Measurements from ENCODE around the gene RHCG.

The RHCG gene

DNA sequence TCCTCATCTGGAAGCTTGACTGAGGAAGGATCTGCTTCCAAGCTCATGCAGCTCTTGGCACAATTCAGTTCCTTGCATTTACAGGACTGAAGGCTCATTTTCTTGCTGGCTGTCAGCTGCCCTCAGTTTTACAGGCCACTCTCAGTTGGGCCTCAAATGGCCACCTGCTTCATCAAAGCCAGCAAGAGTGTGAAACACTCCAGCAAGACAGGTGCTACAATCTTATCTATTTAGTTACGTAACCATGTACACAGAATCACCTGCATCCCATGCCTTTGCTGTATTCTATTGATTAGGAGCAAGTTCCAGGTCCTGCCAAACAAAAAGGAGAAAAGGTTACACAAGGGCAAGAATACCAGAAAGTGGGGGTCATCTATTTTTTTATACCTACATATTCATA lies 40.8 kb downstream of the RHCG start:
- Histone ChIP-seq H3K4me1 (ENCODE audit: control insufficient read depth, insufficient read depth, low read length) (peaks cover 4% of the 10 kb centered on the region; the same call in 1 of the 2 replicates), H3K9me3 (ENCODE audit: control insufficient read depth, insufficient read depth, low read length) (no peaks in the 10 kb centered on the region), H3K27me3 (ENCODE audit: control insufficient read depth, insufficient read depth, low read length) (peaks cover 50% of the 10 kb centered on the region)

DNA sequence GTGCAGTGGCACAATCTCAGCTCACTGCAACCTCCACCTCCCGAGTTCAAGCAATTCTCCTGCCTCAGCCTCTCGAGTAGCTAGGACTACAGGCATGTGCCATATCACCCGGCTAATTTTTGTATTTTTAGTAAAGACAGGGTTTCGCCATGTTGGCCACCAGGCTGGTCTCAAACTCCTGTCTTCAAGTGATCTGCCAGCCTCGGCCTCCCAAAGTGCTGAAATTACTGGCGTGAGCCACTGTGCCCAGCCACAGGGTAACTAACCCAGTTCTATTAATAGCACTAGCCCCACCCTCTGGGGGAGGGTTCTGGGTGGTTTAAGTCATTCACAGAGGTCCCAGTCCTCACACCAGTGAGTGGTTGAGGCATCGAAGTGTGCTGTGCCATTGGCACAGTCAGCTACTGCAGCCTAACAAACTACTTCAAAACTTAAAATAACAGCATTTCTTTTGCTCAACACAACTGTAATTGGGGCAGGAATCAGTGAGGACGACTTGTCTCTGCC lies 44.0 kb downstream of the RHCG start:
- peaks cover 34% of the 10 kb centered on the region for H3K27me3 ChIP-seq (ENCODE audit: control insufficient read depth, insufficient read depth, low read length)

More for the DNA sequence above, 40.8 kb downstream of the RHCG start:
- Histone ChIP-seq H3K36me3 (ENCODE audit: control insufficient read depth, insufficient read depth, low read length) (no peaks in the 10 kb centered on the region), H3K9ac (ENCODE audit: low read depth, low read length) (no peak overlapping the region), H3K4me3 (ENCODE audit: low read depth, low read length) (no peak overlapping the region), H3K27ac (ENCODE audit: low read depth, low read length) (no peak overlapping the region)

DNA sequence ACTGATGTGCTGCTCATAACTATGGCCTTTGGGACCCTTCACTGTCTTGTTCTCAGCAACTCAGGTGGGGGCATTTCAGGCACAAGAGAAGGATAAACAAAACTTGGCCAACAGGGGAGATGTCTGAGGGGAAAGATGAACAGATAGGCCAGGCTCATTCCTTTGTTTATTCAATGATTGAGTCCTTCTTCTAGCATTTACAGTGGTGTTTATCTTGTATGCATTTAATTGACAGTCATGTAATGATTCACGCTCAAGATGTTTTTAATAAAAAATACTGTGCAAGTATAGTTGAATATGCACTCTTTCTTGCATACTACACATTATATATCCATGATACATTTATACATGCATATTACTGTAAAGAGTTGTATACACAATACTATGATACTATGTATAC lies 44.5 kb downstream of the RHCG start:
- Histone ChIP-seq H3K4me1 (ENCODE audit: control insufficient read depth, insufficient read depth, low read length) (peaks cover 12% of the 10 kb centered on the region; the same call in 1 of the 2 replicates), H3K4me3 (ENCODE audit: low read depth, low read length) (no peak overlapping the region), H3K36me3 (ENCODE audit: control insufficient read depth, insufficient read depth, low read length) (no peaks in the 10 kb centered on the region), H3K9me3 (ENCODE audit: control insufficient read depth, insufficient read depth, low read length) (no peaks in the 10 kb centered on the region), H3K27me3 (ENCODE audit: control insufficient read depth, insufficient read depth, low read length) (peaks cover 35% of the 10 kb centered on the region), H3K27ac (ENCODE audit: low read depth, low read length) (no peak overlapping the region), H3K9ac (ENCODE audit: low read depth, low read length) (no peak overlapping the region)

More for the DNA sequence above, 44.0 kb downstream of the RHCG start:
- no peak overlapping the region for H3K27ac ChIP-seq (ENCODE audit: low read depth, low read length)
- H3K4me1 ChIP-seq (ENCODE audit: control insufficient read depth, insufficient read depth, low read length) = peaks cover 12% of the 10 kb centered on the region; the same call in 1 of the 2 replicates
- no peak overlapping the region for H3K4me3 ChIP-seq (ENCODE audit: low read depth, low read length)
- H3K9me3 ChIP-seq (ENCODE audit: control insufficient read depth, insufficient read depth, low read length) = no peaks in the 10 kb centered on the region
- no peak overlapping the region for H3K9ac ChIP-seq (ENCODE audit: low read depth, low read length)
- no peaks in the 10 kb centered on the region for H3K36me3 ChIP-seq (ENCODE audit: control insufficient read depth, insufficient read depth, low read length)

DNA sequence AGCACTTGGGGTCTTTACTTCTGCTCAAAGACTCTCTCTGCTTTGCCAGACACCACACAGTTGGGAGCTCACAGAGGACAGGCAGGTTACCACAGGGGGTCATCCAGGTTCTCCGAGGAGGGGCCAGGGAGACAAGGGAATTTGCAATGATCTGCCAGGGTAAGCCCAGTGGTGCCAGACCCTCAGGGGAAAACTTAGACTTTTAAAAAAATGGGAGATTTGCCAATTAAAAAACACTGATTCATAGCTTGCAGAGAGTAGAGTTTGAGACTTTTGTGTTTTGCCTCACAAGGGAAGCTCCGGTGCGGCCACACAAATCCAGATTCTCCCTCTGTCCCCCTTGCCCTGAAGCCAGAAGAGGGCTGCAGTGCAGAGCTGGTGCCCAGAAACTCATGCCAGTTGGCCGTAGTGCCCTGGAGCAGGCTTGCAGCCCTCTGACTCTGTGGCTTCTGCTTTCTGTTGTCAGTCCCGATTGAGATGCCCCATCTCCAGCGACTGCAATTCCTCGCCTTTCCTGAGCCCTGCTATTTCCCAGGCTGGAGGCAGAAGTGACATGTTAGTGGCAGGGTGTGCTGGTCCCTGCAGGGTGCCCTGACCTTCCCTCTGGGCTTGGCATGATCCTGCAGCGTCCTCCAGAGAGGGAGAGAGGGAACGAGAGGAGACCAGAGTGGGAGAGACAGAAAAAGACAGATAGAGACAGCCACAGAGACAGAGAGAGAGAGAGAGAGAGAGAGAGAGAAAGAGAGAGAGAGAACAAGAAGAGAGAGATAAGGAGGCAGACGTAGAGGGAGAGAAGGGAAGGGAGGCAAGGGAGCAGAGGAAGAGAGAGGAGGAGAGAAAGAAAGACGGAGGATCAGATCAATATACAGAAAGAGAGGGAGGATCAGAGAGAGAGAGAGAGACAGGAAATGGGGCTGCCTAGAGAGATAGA lies 46.0 kb downstream of the RHCG start:
- no peak overlapping the region for H3K4me3 ChIP-seq (ENCODE audit: low read depth, low read length)
- no peak overlapping the region for H3K9ac ChIP-seq (ENCODE audit: low read depth, low read length)
- peaks cover 38% of the 10 kb centered on the region for H3K27me3 ChIP-seq (ENCODE audit: control insufficient read depth, insufficient read depth, low read length)
- H3K4me1 ChIP-seq (ENCODE audit: control insufficient read depth, insufficient read depth, low read length) = peaks cover 12% of the 10 kb centered on the region; the same call in 1 of the 2 replicates
- no peaks in the 10 kb centered on the region for H3K9me3 ChIP-seq (ENCODE audit: control insufficient read depth, insufficient read depth, low read length)
- no peak overlapping the region for H3K27ac ChIP-seq (ENCODE audit: low read depth, low read length)
- H3K36me3 ChIP-seq (ENCODE audit: control insufficient read depth, insufficient read depth, low read length) = no peaks in the 10 kb centered on the region

DNA sequence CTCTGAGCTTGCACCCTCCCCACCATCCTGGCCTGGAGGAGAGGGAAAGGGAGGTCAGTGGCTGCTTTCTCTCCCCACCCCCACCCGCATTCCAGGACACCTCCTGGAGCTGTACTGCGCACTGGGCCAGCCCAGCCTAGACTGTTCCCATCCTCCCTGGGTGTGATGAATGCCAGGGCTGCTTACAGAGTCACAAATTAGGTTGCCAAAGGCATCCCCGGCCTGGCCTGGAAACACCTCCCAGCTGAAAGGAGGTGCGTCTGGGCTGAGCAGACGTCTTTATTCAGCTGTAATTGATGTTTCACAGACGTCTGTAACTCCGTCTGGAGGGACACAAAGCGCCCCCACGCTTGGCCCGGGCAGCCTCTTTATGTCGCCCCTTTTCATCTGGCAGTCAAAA lies 47.6 kb downstream of the RHCG start:
- H3K9me3 ChIP-seq (ENCODE audit: control insufficient read depth, insufficient read depth, low read length) = no peaks in the 10 kb centered on the region
- peaks cover 24% of the 10 kb centered on the region for H3K4me1 ChIP-seq (ENCODE audit: control insufficient read depth, insufficient read depth, low read length)
- H3K9ac ChIP-seq (ENCODE audit: low read depth, low read length) = no peak overlapping the region
- peaks cover 30% of the 10 kb centered on the region; the same call in 1 of the 2 replicates for H3K27me3 ChIP-seq (ENCODE audit: control insufficient read depth, insufficient read depth, low read length)
- no peak overlapping the region for H3K27ac ChIP-seq (ENCODE audit: low read depth, low read length)
- H3K4me3 ChIP-seq (ENCODE audit: low read depth, low read length) = no peak overlapping the region
- no peaks in the 10 kb centered on the region for H3K36me3 ChIP-seq (ENCODE audit: control insufficient read depth, insufficient read depth, low read length)

DNA sequence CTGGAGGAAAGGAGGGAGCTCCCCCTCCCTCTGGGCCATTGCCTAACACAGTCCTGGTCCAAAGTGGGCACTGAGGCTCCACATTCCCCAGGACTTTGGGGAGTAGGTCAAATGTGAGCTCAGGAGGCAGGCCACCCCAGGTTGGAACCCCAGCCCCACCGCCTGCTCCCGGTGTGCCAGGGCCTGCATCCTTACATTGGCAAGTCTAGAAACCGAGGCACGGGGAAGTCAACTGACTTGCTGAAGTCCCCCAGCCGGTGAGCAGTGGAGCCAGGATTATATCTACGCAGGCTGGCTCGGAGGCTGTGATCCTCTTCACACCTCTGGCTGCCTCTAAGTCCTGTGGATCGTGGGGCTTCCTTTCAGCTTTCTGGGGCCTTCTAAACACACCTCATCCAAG lies 48.7 kb downstream of the RHCG start:
- no peak overlapping the region for H3K27ac ChIP-seq (ENCODE audit: low read depth, low read length)
- H3K4me3 ChIP-seq (ENCODE audit: low read depth, low read length) = no peak overlapping the region
- peaks cover 35% of the 10 kb centered on the region; the same call in 1 of the 2 replicates for H3K27me3 ChIP-seq (ENCODE audit: control insufficient read depth, insufficient read depth, low read length)
- H3K36me3 ChIP-seq (ENCODE audit: control insufficient read depth, insufficient read depth, low read length) = no peaks in the 10 kb centered on the region
- H3K4me1 ChIP-seq (ENCODE audit: control insufficient read depth, insufficient read depth, low read length) = peaks cover 24% of the 10 kb centered on the region
- no peaks in the 10 kb centered on the region for H3K9me3 ChIP-seq (ENCODE audit: control insufficient read depth, insufficient read depth, low read length)
- H3K9ac ChIP-seq (ENCODE audit: low read depth, low read length) = no peak overlapping the region

DNA sequence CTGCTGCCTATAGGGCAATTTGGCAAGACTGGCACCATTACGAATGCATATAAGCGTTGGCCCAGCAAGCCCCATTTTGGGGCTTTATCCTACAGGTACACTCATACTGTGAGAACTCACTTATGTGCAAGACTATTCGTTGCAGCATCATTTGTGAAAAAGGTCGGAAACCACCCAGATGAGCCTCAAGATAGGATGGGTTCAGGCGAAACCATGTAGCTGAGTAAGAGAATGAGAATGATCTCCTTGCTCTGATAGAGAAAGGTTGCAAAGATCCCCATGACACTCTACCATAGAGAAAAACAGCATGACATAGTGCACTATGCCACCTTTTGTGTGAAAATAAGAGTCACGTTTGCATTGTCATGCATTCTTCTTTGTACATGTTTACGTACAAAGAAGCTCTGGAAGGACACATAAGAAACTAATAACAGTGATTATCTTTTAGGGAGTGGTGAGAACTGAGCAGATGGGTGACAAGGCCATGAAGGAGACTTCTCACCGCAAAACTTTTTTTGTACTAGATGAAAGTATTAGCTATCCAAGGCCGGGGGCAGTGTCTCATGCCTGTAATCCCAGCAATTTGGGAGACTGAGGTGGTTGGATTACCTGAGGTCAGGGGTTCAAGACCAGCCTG lies 50.0 kb downstream of the RHCG start:
- Histone ChIP-seq H3K4me3 (ENCODE audit: low read depth, low read length) (no peak overlapping the region), H3K36me3 (ENCODE audit: control insufficient read depth, insufficient read depth, low read length) (no peaks in the 10 kb centered on the region), H3K4me1 (ENCODE audit: control insufficient read depth, insufficient read depth, low read length) (peaks cover 24% of the 10 kb centered on the region), H3K9ac (ENCODE audit: low read depth, low read length) (no peak overlapping the region), H3K27me3 (ENCODE audit: control insufficient read depth, insufficient read depth, low read length) (peaks cover 33% of the 10 kb centered on the region; the same call in 1 of the 2 replicates), H3K27ac (ENCODE audit: low read depth, low read length) (no peak overlapping the region), H3K9me3 (ENCODE audit: control insufficient read depth, insufficient read depth, low read length) (no peaks in the 10 kb centered on the region)

DNA sequence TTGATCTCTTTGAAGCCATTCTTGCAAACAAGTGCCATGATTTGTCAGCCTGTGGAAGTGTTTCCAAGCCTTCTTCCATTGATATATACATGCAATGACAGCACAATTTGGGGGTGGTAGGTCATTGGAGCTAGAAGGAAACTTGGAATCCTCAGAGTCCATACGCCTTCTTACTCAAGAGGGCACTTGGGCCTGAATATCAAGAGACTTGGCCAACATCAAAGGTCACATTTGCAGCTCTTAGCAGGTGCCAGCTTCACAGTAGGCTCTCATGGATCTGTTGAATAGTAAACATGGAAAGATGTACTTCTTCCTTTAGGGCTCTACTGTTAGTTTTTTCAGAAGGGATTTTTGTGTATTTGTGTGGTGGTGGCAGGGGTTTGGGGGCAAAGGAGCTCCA lies 50.9 kb downstream of the RHCG start:
- H3K36me3 ChIP-seq (ENCODE audit: control insufficient read depth, insufficient read depth, low read length) = no peaks in the 10 kb centered on the region
- H3K27me3 ChIP-seq (ENCODE audit: control insufficient read depth, insufficient read depth, low read length) = peaks cover 29% of the 10 kb centered on the region; the same call in 1 of the 2 replicates
- peaks cover 24% of the 10 kb centered on the region for H3K4me1 ChIP-seq (ENCODE audit: control insufficient read depth, insufficient read depth, low read length)
- no peaks in the 10 kb centered on the region for H3K9me3 ChIP-seq (ENCODE audit: control insufficient read depth, insufficient read depth, low read length)
- H3K4me3 ChIP-seq (ENCODE audit: low read depth, low read length) = no peak overlapping the region
- no peak overlapping the region for H3K9ac ChIP-seq (ENCODE audit: low read depth, low read length)
- no peak overlapping the region for H3K27ac ChIP-seq (ENCODE audit: low read depth, low read length)

DNA sequence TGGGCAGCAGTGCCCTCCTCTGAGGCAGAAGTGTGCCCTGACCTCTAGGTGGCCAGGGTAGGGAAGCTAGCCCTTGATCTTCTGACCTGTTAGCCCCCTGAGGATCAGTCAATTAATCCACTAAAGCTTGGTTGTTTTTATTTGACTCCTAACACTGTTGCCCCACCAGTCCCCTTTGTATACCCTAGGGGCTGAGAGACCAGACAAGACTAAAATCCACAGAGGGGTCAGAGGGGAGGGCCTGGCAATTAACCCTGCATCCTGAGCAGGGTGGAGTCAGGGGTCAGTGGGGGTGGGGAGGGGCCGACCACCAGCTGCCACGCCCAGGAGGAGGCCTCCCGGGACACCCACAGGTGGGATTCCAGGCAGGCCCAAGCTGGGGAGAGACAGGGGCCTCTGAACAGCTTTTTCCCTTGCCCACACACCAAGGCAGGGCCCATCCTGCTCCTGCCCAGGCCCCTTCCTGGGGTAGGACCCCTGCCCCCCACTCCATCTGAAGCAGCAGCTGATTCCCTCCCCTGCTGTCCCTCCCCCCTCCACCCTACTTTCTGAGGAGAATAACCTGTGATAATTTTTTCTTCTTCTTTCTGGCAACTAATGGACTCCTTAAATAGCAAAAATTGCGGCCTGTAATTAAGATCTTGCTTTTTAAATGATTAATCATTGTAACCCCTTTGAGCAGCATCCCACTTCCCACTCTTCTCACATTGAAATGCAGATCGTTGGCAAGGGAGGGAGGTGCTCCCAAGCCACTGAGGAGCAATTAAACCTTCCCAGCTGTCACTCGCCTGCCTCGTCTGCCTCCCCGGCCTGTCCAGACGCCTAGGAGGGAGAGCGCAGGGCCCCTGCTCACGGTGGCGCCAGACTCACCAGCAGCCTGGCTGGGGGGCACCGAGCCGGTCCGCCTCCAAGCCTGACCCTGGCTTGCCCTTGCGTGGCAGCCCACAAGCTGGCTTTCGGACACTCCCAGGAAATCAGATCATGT lies 51.9 kb downstream of the RHCG start:
- H3K36me3 ChIP-seq (ENCODE audit: control insufficient read depth, insufficient read depth, low read length) = no peaks in the 10 kb centered on the region
- H3K4me1 ChIP-seq (ENCODE audit: control insufficient read depth, insufficient read depth, low read length) = peaks cover 24% of the 10 kb centered on the region
- peaks cover 33% of the 10 kb centered on the region; the same call in 1 of the 2 replicates for H3K27me3 ChIP-seq (ENCODE audit: control insufficient read depth, insufficient read depth, low read length)
- H3K27ac ChIP-seq (ENCODE audit: low read depth, low read length) = no peak overlapping the region
- no peak overlapping the region for H3K4me3 ChIP-seq (ENCODE audit: low read depth, low read length)
- no peaks in the 10 kb centered on the region for H3K9me3 ChIP-seq (ENCODE audit: control insufficient read depth, insufficient read depth, low read length)
- no peak overlapping the region for H3K9ac ChIP-seq (ENCODE audit: low read depth, low read length)

DNA sequence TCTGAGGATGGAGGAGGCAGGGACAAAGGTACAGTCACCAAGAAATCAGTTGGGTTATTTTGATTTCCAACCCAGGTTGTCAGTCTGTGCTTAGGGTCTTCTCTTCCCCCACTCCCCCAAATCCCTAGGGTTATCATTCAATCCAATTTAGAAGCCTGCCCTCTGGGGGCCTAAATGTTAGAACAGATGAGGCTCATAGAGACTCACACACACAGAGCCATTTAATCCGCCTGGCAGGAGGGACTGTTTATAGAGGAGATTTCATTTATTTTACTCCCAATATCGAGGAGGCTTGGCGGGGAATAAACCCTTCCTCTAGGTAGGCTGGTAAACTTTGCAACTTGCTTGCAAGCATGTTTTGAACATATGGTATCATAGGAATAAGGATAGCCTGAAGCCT lies 52.8 kb downstream of the RHCG start:
- no peaks in the 10 kb centered on the region for H3K36me3 ChIP-seq (ENCODE audit: control insufficient read depth, insufficient read depth, low read length)
- H3K9me3 ChIP-seq (ENCODE audit: control insufficient read depth, insufficient read depth, low read length) = no peaks in the 10 kb centered on the region
- no peak overlapping the region for H3K9ac ChIP-seq (ENCODE audit: low read depth, low read length)
- H3K4me1 ChIP-seq (ENCODE audit: control insufficient read depth, insufficient read depth, low read length) = peaks cover 14% of the 10 kb centered on the region
- H3K27me3 ChIP-seq (ENCODE audit: control insufficient read depth, insufficient read depth, low read length) = peaks cover 27% of the 10 kb centered on the region; the same call in 1 of the 2 replicates
- H3K4me3 ChIP-seq (ENCODE audit: low read depth, low read length) = no peak overlapping the region
- H3K27ac ChIP-seq (ENCODE audit: low read depth, low read length) = no peak overlapping the region
